CD4-positive, alpha-beta T cell (primary cell): ENCODE results near the gene DOCK9. TPM values are rescaled to one million over a fixed set of nuclear protein-coding genes. Genes with fewer than 3 reads are reported as not detected.

Experiments
- ATAC-seq: fragments of 200-7000 bp; cut with Tn5 transposase; one replicate; pipeline ENCODE4 v1.10.0; 2022; ENCODE audit warnings: mild to moderate bottlenecking; ENCODE audit not compliant: poor library complexity
- CTCF ChIA-PET: fragments of 350-600 bp; sonication (Branson Sonifier 250); formaldehyde crosslinking; loops from one replicate; lab custom pipeline; 2021; ENCODE audit warnings: antibody characterized with exemption, inconsistent platforms; lab: Charles Lee
- POLR2A ChIA-PET: fragments of 350-600 bp; sonication (Branson Sonifier 250); formaldehyde crosslinking; loops from one replicate; lab custom pipeline; 2021; ENCODE audit warnings: antibody characterized with exemption, inconsistent platforms; lab: Charles Lee
- DNase-seq, 14 experiments: peaks; one replicate each; pipeline ENCODE4 v3.0.0-alpha.2; 2013 to 2020; ENCODE audit warnings: mixed read lengths in 2 of 14
- H3K27ac ChIP-seq, 2 donors: one replicate each; pipeline versions ENCODE4 v1.5.1 to v1.7.0; 2013; ENCODE audit warnings: low read length in 2 of 2, low read depth in 1 of 2, mild to moderate bottlenecking in 1 of 2
- H3K27me3 ChIP-seq, 2 experiments: 1 replicate in 1 of 2; 2 replicates in 1 of 2; pipeline versions ENCODE4 v1.6.1 to v1.7.0; 2013; ENCODE audit warnings: low read length in 2 of 2, control low read depth in 1 of 2, mild to moderate bottlenecking in 1 of 2, moderate library complexity in 1 of 2; ENCODE audit not compliant: insufficient read depth in 2 of 2, control insufficient read depth in 1 of 2
- H3K36me3 ChIP-seq: one replicate; pipeline ENCODE4 v1.6.1; 2013; ENCODE audit warnings: low read length, control low read depth; ENCODE audit not compliant: insufficient read depth
- H3K4me1 ChIP-seq: one replicate; pipeline ENCODE4 v1.6.1; 2013; ENCODE audit warnings: low read length, control low read depth; ENCODE audit not compliant: insufficient read depth
- H3K4me3 ChIP-seq: one replicate; pipeline ENCODE4 v1.5.1; 2013; ENCODE audit warnings: mild to moderate bottlenecking, low read length, moderate library complexity
- H3K9me3 ChIP-seq, 2 experiments: 1 replicate in 1 of 2; 2 replicates in 1 of 2; pipeline versions ENCODE4 v1.6.1 to v1.7.0; 2013; ENCODE audit warnings: low read length in 2 of 2, mild to moderate bottlenecking in 2 of 2, control low read depth in 1 of 2, moderate library complexity in 1 of 2; ENCODE audit not compliant: control insufficient read depth in 1 of 2, insufficient read depth in 1 of 2
- H3K27ac Mint-ChIP-seq: one replicate; pipeline ENCODE4 v1.8.0; 2020; ENCODE audit warnings: mixed read lengths
- H3K27me3 Mint-ChIP-seq: one replicate; pipeline ENCODE4 v1.8.0; 2021; ENCODE audit warnings: mixed read lengths
- H3K36me3 Mint-ChIP-seq: one replicate; pipeline ENCODE4 v1.8.0; 2021; ENCODE audit warnings: low read depth, mixed read lengths
- H3K4me1 Mint-ChIP-seq: one replicate; pipeline ENCODE4 v1.8.0; 2021; ENCODE audit warnings: low read depth, mixed read lengths
- H3K4me3 Mint-ChIP-seq: one replicate; pipeline ENCODE4 v1.8.0; 2020; ENCODE audit warnings: mild to moderate bottlenecking, mixed read lengths
- H3K9me3 Mint-ChIP-seq: one replicate; pipeline ENCODE4 v1.8.0; 2020; ENCODE audit warnings: mixed read lengths
- CTCF ChIP-seq: fragments of 200-600 bp; IDR thresholded peaks from one replicate; pipeline ENCODE4 v1.8.0; 2022; ENCODE audit warnings: antibody characterized with exemption, mild to moderate bottlenecking
- intact Hi-C, 2 experiments: fragments of 100-400 bp; cut with DNase I in 1 of 2; cut with micrococcal nuclease in 1 of 2; formaldehyde crosslinking; loops; one replicate each; pipeline versions ENCODE4 v1.15.1 to v1.9.0; 2023 to 2025; cut with DNase I, micrococcal nuclease
- total RNA-seq, 174 experiments: library from RNA in 2 of 174; stranded (reverse) in 2 of 174; gene quantifications; one replicate each; pipeline ENCODE4 v1.2.3 and lab custom pipeline; 2021 to 2026

Gene DOCK9
- total RNA-seq, 2 experiments from 2014 or later = 76.3 to 79.3 TPM

- ATAC-seq (no peak), DNase-seq (no peak)
- no peaks in the 10 kb centered on the region for H3K9me3 ChIP-seq
- ChIA-PET POLR2A (no interaction called here), CTCF (no interaction called here)
- no peaks in the 10 kb centered on the region for H3K9me3 Mint-ChIP-seq
- H3K27me3 ChIP-seq = no peaks in the 10 kb centered on the region
- peaks cover 79% of the 10 kb centered on the region for H3K36me3 ChIP-seq
- peaks cover 97% of the 10 kb centered on the region for H3K36me3 Mint-ChIP-seq
- no peaks in the 10 kb centered on the region for H3K4me1 ChIP-seq
- H3K4me1 Mint-ChIP-seq = no peaks in the 10 kb centered on the region
- intact Hi-C loops = no loop called here
- no peak overlapping the region for H3K27ac ChIP-seq
- H3K4me3 ChIP-seq = no peak overlapping the region
- no peak overlapping the region for H3K4me3 Mint-ChIP-seq
- TF ChIP-seq CTCF = no peak
- no peaks in the 10 kb centered on the region for H3K27me3 Mint-ChIP-seq
- H3K27ac Mint-ChIP-seq = no peak overlapping the region
Observed at GRCh38 chr13:98802559-98802958, 175.3 kb downstream of the DOCK9 start.

DNA sequence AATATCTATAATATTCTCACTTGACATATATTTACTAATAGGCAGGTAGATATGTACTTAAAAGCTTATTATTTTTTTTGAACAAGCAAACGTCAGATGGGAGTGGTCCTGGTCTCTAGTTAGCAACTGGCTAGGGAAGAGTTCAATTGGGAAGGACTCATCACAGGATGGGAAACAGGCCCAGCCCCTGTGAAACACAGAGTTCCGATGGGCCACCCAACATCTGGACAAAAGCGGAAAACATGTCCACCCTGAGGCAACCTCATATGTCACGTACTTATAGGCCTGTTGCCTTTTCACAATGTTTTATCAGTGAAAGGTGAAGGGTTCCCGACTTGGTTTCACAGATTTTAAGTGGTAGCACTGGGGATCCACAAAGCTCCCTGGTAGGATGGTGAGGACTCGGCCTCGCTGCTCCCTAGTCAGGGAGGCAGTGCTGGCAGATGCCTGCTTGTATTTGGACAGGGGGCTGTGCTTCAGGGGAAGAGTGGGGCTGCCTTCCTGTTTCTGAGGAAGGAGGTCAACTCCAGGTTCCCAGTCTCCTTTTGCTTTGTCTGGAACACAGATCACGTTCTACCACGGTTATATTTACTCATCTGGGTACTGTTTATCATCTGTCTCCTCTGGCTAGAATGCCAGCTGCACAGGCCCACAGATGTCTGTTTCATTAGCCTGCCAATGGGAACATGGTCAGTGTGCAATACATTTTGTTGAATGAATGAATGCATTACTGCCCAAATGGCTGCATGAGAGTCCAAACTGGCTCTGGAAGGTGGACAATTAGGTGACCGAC, 176.0 kb downstream of the DOCK9 start:
- H3K27ac ChIP-seq = no peak overlapping the region
- H3K27me3 ChIP-seq = no peaks in the 10 kb centered on the region
- H3K9me3 ChIP-seq = no peaks in the 10 kb centered on the region
- ATAC-seq = no peak
- H3K36me3 ChIP-seq = peaks cover 79% of the 10 kb centered on the region
- CTCF ChIA-PET = no interaction called here
- no peak for DNase-seq
- POLR2A ChIA-PET = no interaction called here
- Mint-ChIP-seq H3K4me1 (no peaks in the 10 kb centered on the region), H3K27ac (no peak overlapping the region), H3K4me3 (no peak overlapping the region), H3K9me3 (no peaks in the 10 kb centered on the region), H3K36me3 (peaks cover 97% of the 10 kb centered on the region), H3K27me3 (no peaks in the 10 kb centered on the region)
- intact Hi-C loops = no loop called here
- TF ChIP-seq CTCF = no peak
- H3K4me1 ChIP-seq = no peaks in the 10 kb centered on the region
- H3K4me3 ChIP-seq = no peak overlapping the region

- H3K9me3 Mint-ChIP-seq = no peaks in the 10 kb centered on the region
- Histone ChIP-seq H3K4me1 (no peaks in the 10 kb centered on the region), H3K4me3 (no peak overlapping the region), H3K27ac (no peak overlapping the region), H3K9me3 (no peaks in the 10 kb centered on the region), H3K27me3 (no peaks in the 10 kb centered on the region), H3K36me3 (peaks cover 83% of the 10 kb centered on the region)
- POLR2A ChIA-PET = no interaction called here
- ATAC-seq = no peak
- DNase-seq = no peak
- no peaks in the 10 kb centered on the region for H3K4me1 Mint-ChIP-seq
- H3K27me3 Mint-ChIP-seq = no peaks in the 10 kb centered on the region
- intact Hi-C loops = no loop called here
- peaks cover 100% of the 10 kb centered on the region for H3K36me3 Mint-ChIP-seq
- H3K4me3 Mint-ChIP-seq = no peak overlapping the region
- H3K27ac Mint-ChIP-seq = no peak overlapping the region
- CTCF ChIA-PET = no interaction called here
- TF ChIP-seq CTCF = no peak
Observed at GRCh38 chr13:98800078-98800477, 177.8 kb downstream of the DOCK9 start.
